Body of pancreas (tissue), 4 donors: ENCODE results near the gene ZNF579. TPM values are rescaled to one million over a fixed set of nuclear protein-coding genes. Genes with fewer than 3 reads are reported as not detected.

ENCODE experiments used
- ATAC-seq: fragments of 150-250 bp; one replicate; pipeline ENCODE4 v1.9.1; 2016
- DNase-seq, 4 donors: peaks; one replicate each; pipeline ENCODE4 v3.0.0-alpha.2; 2019
- H3K27ac ChIP-seq, 4 donors: fragments of 200-600 bp; sonication (generic); 1 replicate in 3 of 4; 2 replicates in 1 of 4; pipeline versions ENCODE4 v1.5.1 to v1.6.1; 2016 to 2019; ENCODE audit warnings: mild to moderate bottlenecking in 1 of 4, mixed read lengths in 1 of 4, moderate library complexity in 1 of 4
- H3K27me3 ChIP-seq, 2 donors: fragments of 200-600 bp; sonication (generic); one replicate each; pipeline ENCODE4 v1.6.0; 2016; ENCODE audit warnings: mild to moderate bottlenecking in 1 of 2
- H3K36me3 ChIP-seq, 2 donors: fragments of 200-600 bp; sonication (generic); replicated peaks in 1 of 2; 2 replicates each; pipeline ENCODE4 v1.5.1; 2016; ENCODE audit warnings: low read depth in 2 of 2; ENCODE audit not compliant: insufficient read depth in 1 of 2
- H3K4me1 ChIP-seq: fragments of 200-600 bp; sonication (generic); one replicate; pipeline ENCODE4 v1.6.0; 2016
- H3K4me3 ChIP-seq, 2 donors: fragments of 200-600 bp; sonication (generic); 1 replicate in 1 of 2; 2 replicates in 1 of 2; pipeline ENCODE4 v1.5.1; 2016 to 2019
- H3K9me3 ChIP-seq, 3 donors: fragments of 200-600 bp; sonication (generic); 1 replicate in 2 of 3; 2 replicates in 1 of 3; pipeline ENCODE4 v1.5.1; 2016
- POLR2A ChIP-seq, 3 donors: fragments of 450-650 bp; IDR thresholded peaks; one replicate each; pipeline ENCODE4 v1.6.1; 2016; ENCODE audit warnings: antibody characterized with exemption in 3 of 3, mild to moderate bottlenecking in 2 of 3
- WGBS, 2 donors: methylation state at CpG; one replicate each; pipeline ENCODE4 v1.1.5; 2017; 5-methylcytosine and 5-hydroxymethylcytosine counted together
- intact Hi-C: fragments of 100-400 bp; cut with DNase I; formaldehyde crosslinking; loops from one replicate; pipeline ENCODE4 v1.15.1; 2023
- total RNA-seq, 2 donors: library from RNA; depleted of rRNA; stranded (reverse); fragments of >200 nt; gene quantifications; one replicate each; pipeline ENCODE4 v1.1.0, GENCODE V29; 2016
- TF ChIP-seq, protein P1 (sequence below), 7 experiments: fragments of 450-650 bp in 4 of 7; fragments of 200-600 bp in 3 of 7; sonication (generic) in 3 of 7; IDR thresholded peaks; one replicate each; pipeline ENCODE4 v1.5.1; 2016 to 2019; ENCODE audit warnings: antibody characterized with exemption in 7 of 7

ZNF579 gene
- total RNA-seq, 2 donors from 2014 or later, result 3.3 to 6.2 TPM

GRCh38 chr19:55609326-55609725, 28.7 kb upstream of the ZNF579 start:
- peaks cover 31% of the 10 kb centered on the region for H3K4me1 ChIP-seq
- no peaks in the 10 kb centered on the region for H3K9me3 ChIP-seq
- H3K4me3 ChIP-seq, result no peak overlapping the region
- intact Hi-C loops, result no loop called here
- no peak overlapping the region for H3K27ac ChIP-seq
- WGBS, 2 donors, result 75 to 89% methylated on average over 5 of the region's 5 CpGs
- TF ChIP-seq, protein P1, sequence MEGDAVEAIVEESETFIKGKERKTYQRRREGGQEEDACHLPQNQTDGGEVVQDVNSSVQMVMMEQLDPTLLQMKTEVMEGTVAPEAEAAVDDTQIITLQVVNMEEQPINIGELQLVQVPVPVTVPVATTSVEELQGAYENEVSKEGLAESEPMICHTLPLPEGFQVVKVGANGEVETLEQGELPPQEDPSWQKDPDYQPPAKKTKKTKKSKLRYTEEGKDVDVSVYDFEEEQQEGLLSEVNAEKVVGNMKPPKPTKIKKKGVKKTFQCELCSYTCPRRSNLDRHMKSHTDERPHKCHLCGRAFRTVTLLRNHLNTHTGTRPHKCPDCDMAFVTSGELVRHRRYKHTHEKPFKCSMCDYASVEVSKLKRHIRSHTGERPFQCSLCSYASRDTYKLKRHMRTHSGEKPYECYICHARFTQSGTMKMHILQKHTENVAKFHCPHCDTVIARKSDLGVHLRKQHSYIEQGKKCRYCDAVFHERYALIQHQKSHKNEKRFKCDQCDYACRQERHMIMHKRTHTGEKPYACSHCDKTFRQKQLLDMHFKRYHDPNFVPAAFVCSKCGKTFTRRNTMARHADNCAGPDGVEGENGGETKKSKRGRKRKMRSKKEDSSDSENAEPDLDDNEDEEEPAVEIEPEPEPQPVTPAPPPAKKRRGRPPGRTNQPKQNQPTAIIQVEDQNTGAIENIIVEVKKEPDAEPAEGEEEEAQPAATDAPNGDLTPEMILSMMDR (IDR thresholded peaks at IDR 0.05), result no peak
- no peak for TF ChIP-seq POLR2A (IDR thresholded peaks at IDR 0.05)
- H3K27me3 ChIP-seq, result no peaks in the 10 kb centered on the region
- no peak for DNase-seq
- no peaks in the 10 kb centered on the region for H3K36me3 ChIP-seq
- ATAC-seq, result no peak

DNA sequence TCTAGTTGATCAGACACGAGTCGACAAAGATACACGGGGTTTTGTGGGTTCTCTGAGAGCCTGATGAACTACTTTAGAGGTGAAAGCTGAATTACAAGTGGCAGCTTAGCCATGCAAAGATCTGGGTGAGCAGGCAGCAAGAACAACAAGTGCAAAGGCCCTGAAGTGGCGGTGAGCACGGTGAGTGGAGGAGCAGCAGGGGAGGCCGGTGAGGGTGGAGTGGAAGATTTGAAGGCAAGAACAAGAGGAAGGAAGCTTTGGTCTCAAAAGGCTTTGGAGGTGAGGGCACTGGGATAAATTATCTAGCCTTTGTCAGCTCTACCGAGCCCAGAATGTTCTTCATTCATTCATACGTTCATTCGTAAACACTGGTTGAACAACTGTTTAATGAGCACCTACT, 26.2 kb upstream of the ZNF579 start:
- peaks cover 32% of the 10 kb centered on the region for H3K4me1 ChIP-seq
- intact Hi-C loops, result no loop called here

GRCh38 chr19:55606471-55606787, 25.8 kb upstream of the ZNF579 start:
- no peak overlapping the region for H3K4me3 ChIP-seq
- H3K27me3 ChIP-seq, result no peaks in the 10 kb centered on the region
- ATAC-seq, result no peak
- H3K9me3 ChIP-seq, result no peaks in the 10 kb centered on the region
- WGBS, 2 donors, result 18% methylated on average over 12 of the region's 12 CpGs
- intact Hi-C loops, result no loop called here
- TF ChIP-seq POLR2A (IDR thresholded peaks at IDR 0.05), result no peak
- TF ChIP-seq, protein P1 (IDR thresholded peaks at IDR 0.05), result no peak
- DNase-seq, result no peak
- H3K4me1 ChIP-seq, result peaks cover 29% of the 10 kb centered on the region
- peak overlapping the region in 3 of 4 donors; percentile 83 to 94 (median 87) for H3K27ac ChIP-seq
- no peaks in the 10 kb centered on the region for H3K36me3 ChIP-seq

More for the DNA sequence above, 26.2 kb upstream of the ZNF579 start:
- no peaks in the 10 kb centered on the region for H3K36me3 ChIP-seq
- H3K4me3 ChIP-seq, result no peak overlapping the region
- ATAC-seq (no peak), DNase-seq (no peak)
- no peak overlapping the region for H3K27ac ChIP-seq
- no peak for TF ChIP-seq POLR2A (IDR thresholded peaks at IDR 0.05)
- TF ChIP-seq, protein P1 (IDR thresholded peaks at IDR 0.05), result no peak
- WGBS, 2 donors, result 52 to 68% methylated on average over 9 of the region's 9 CpGs
- no peaks in the 10 kb centered on the region for H3K27me3 ChIP-seq
- H3K9me3 ChIP-seq, result no peaks in the 10 kb centered on the region

DNA sequence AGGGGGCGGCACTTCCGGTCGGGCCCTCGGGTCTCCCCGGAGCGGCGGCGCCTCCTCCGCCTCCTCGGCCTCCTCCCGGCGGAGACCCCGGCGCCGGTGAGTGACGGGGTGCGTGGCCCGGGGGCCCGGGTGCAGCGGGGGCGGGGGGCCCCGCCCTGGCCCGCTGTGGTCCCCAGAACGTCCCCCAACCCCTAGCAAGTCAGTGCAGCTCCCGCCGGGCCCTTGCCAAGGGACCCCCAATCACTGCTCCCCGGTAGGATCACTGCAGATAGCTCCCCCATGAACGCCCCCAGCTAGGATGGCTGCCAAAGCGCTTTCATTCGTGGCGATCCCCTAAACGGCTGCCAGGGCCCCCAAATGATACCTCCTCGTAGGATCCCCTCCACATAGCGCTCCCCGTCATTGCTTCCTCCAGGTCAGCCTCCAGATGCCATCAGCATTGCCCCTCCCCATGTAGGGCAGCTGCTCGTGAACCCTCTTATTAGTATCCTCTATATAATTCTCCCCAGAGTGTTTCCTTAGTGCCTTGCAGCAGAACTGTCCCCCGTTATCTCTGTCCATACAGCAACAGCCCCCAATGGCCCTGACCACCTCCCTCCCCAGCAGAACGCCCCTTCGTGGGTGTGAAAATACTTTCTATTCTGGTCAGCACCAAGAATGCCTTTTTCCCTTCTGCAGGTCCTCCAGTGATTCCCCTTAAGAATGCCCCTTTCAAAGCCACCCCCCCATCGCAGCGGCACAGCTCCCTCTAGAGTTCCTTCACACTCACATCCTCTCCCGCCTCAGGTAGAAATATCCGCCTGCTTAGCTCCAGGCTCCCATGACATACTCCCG, 25.2 kb upstream of the ZNF579 start, which contains the start of gene ZNF865:
TSS of gene ZNF865 (plus strand) at position 11 of the 834 bp plus-strand sequence. CDS start 7,972 bp downstream, outside the sequence.
- Histone ChIP-seq H3K27me3 (no peaks in the 10 kb centered on the region), H3K4me1 (peaks cover 31% of the 10 kb centered on the region), H3K27ac (peak within 1 kb of the TSS; percentile 82 to 94 (median 85)), H3K4me3 (peak within 1 kb of the TSS; percentile 84 to 86), H3K36me3 (no peaks in the 10 kb centered on the region), H3K9me3 (no peaks in the 10 kb centered on the region)
- 0 to 3% methylated on average over 16 to 21 of the region's 44 CpGs for WGBS, 2 donors
- TF ChIP-seq POLR2A (IDR thresholded peaks at IDR 0.05), result peak in 1 of 3 donors; percentile 11
- TF ChIP-seq, protein P1 (IDR thresholded peaks at IDR 0.05), result peak; percentile 42 to 90 (median 71)
- intact Hi-C loops, result no loop called here
- DNase-seq (peak; percentile 69 to 75 (median 70)), ATAC-seq (peak; percentile 49)
